Liver (tissue), 9 donors: ENCODE data around the gene TMEM127. TPM values are rescaled to one million over a fixed set of nuclear protein-coding genes. Genes with fewer than 3 reads are reported as not detected.

Source experiments
- DNase-seq: peaks from one replicate; pipeline ENCODE4 v3.0.0-alpha.2; 2017; ENCODE audit warnings: low spot score
- H3K27ac ChIP-seq, 2 donors: one replicate each; pipeline ENCODE4 v1.7.0; 2013; ENCODE audit warnings: inconsistent platforms in 2 of 2, low read length in 2 of 2, control low read depth in 1 of 2, low read depth in 1 of 2, mild to moderate bottlenecking in 1 of 2
- H3K27me3 ChIP-seq, 4 donors: one replicate each; pipeline versions ENCODE4 v1.6.1 to v1.7.0; 2013; ENCODE audit warnings: low read length in 3 of 4, inconsistent platforms in 1 of 4, mild to moderate bottlenecking in 1 of 4, moderate library complexity in 1 of 4; ENCODE audit not compliant: control insufficient read depth in 4 of 4, insufficient read depth in 4 of 4
- H3K36me3 ChIP-seq, 4 donors: one replicate each; pipeline versions ENCODE4 v1.6.1 to v1.7.0; 2013; ENCODE audit warnings: low read length in 3 of 4, mild to moderate bottlenecking in 3 of 4, low read depth in 1 of 4, moderate library complexity in 1 of 4; ENCODE audit not compliant: control insufficient read depth in 4 of 4, insufficient read depth in 3 of 4
- H3K4me1 ChIP-seq, 4 donors: one replicate each; pipeline versions ENCODE4 v1.6.1 to v1.7.0; 2013; ENCODE audit warnings: low read length in 3 of 4, mild to moderate bottlenecking in 3 of 4, moderate library complexity in 1 of 4; ENCODE audit not compliant: control insufficient read depth in 4 of 4, insufficient read depth in 4 of 4
- H3K4me3 ChIP-seq, 3 donors: one replicate each; pipeline versions ENCODE4 v1.6.1 to v1.7.0; 2013; ENCODE audit warnings: low read length in 3 of 3, control low read depth in 1 of 3, low read depth in 1 of 3, mild to moderate bottlenecking in 1 of 3
- H3K9ac ChIP-seq, 2 donors: one replicate each; pipeline ENCODE4 v1.7.0; 2013; ENCODE audit warnings: low read length in 2 of 2, mild to moderate bottlenecking in 2 of 2, moderate library complexity in 2 of 2, control low read depth in 1 of 2, low read depth in 1 of 2
- H3K9me3 ChIP-seq, 4 donors: one replicate each; pipeline versions ENCODE4 v1.6.1 to v1.7.0; 2013; ENCODE audit warnings: low read length in 3 of 4; ENCODE audit not compliant: control insufficient read depth in 4 of 4
- CTCF ChIP-seq: fragments of 150-350 bp; IDR thresholded peaks from 2 replicates; pipeline ENCODE4 v1.5.1; 2017; ENCODE audit warnings: improper control_type of control experiment, low read depth, low read length; ENCODE audit not compliant: missing input control
- EGR1 ChIP-seq, 2 donors: IDR thresholded peaks; 2 replicates each; pipeline ENCODE4 v1.6.1; 2016 to 2018; ENCODE audit warnings: antibody characterized with exemption in 2 of 2, low read depth in 2 of 2
- FOXA1 ChIP-seq: IDR thresholded peaks from 2 replicates; pipeline ENCODE4 v1.6.1; 2016; ENCODE audit warnings: antibody characterized with exemption
- FOXA2 ChIP-seq: IDR thresholded peaks from 2 replicates; pipeline ENCODE4 v1.6.1; 2016; ENCODE audit warnings: antibody characterized with exemption
- GABPA ChIP-seq, 2 donors: IDR thresholded peaks in 1 of 2; conservative IDR thresholded peaks in 1 of 2; 2 replicates each; pipeline ENCODE4 v1.6.1; 2016; ENCODE audit warnings: antibody characterized with exemption in 2 of 2, mild to moderate bottlenecking in 1 of 2, moderate library complexity in 1 of 2
- HNF4A ChIP-seq, 2 donors: conservative IDR thresholded peaks; 2 replicates each; pipeline ENCODE4 v1.6.1; 2016; ENCODE audit warnings: antibody characterized with exemption in 2 of 2, mild to moderate bottlenecking in 2 of 2
- HNF4G ChIP-seq: IDR thresholded peaks from 2 replicates; pipeline ENCODE4 v1.6.1; 2016; ENCODE audit warnings: antibody characterized with exemption
- JUND ChIP-seq, 2 donors: IDR thresholded peaks; 2 replicates each; pipeline ENCODE4 v1.6.1; 2016; ENCODE audit warnings: antibody characterized with exemption in 2 of 2
- NR2F2 ChIP-seq: IDR thresholded peaks from 2 replicates; pipeline ENCODE4 v1.6.1; 2016; ENCODE audit warnings: antibody characterized with exemption
- RAD21 ChIP-seq, 2 donors: IDR thresholded peaks; 2 replicates each; pipeline ENCODE4 v1.6.1; 2016; ENCODE audit warnings: antibody characterized with exemption in 2 of 2, mild to moderate bottlenecking in 2 of 2
- RXRA ChIP-seq, 2 donors: IDR thresholded peaks; 2 replicates each; pipeline ENCODE4 v1.6.1; 2017 to 2018; ENCODE audit warnings: antibody characterized with exemption in 2 of 2, mild to moderate bottlenecking in 1 of 2
- SP1 ChIP-seq: IDR thresholded peaks from 2 replicates; pipeline ENCODE4 v1.6.1; 2018; ENCODE audit warnings: antibody characterized with exemption, mild to moderate bottlenecking
- TAF1 ChIP-seq: conservative IDR thresholded peaks from 2 replicates; pipeline ENCODE4 v1.6.1; 2016; ENCODE audit warnings: antibody characterized with exemption, mild to moderate bottlenecking
- YY1 ChIP-seq: IDR thresholded peaks from 2 replicates; pipeline ENCODE4 v1.6.1; 2016; ENCODE audit warnings: antibody characterized with exemption, mild to moderate bottlenecking
- WGBS: extraction: QIAGEN DNeasy Blood & Tissue Kit; methylation state at CpG from one replicate; pipeline ENCODE4 v1.1.7; 2013; 5-methylcytosine and 5-hydroxymethylcytosine counted together
- polyA plus RNA-seq, 2 donors: library from polyadenylated mRNA; stranded (reverse) in 1 of 2; unstranded in 1 of 2; fragments of 200-250 nt in 1 of 2; fragments of >200 nt in 1 of 2; fragmentation: Nextera tagmentation in 1 of 2; extraction: Ambion mirVana in 1 of 2; gene quantifications; one replicate each; pipeline versions ENCODE4 v1.2.1 to v1.2.3, GENCODE V29; 2013 to 2015
- total RNA-seq, 2 donors: library from RNA; depleted of rRNA; stranded (reverse); fragments of >200 nt; gene quantifications; one replicate each; pipeline ENCODE4 v1.2.3, GENCODE V29; 2014
- TF ChIP-seq, protein P1 (sequence below): IDR thresholded peaks from 2 replicates; pipeline ENCODE4 v1.6.1; 2016; ENCODE audit warnings: antibody characterized with exemption, mild to moderate bottlenecking
- TF ChIP-seq, protein P2 (sequence below): IDR thresholded peaks from 2 replicates; pipeline ENCODE4 v1.6.1; 2016; ENCODE audit warnings: antibody characterized with exemption
- TF ChIP-seq, protein P3 (sequence below): IDR thresholded peaks from 2 replicates; pipeline ENCODE4 v1.6.1; 2016; ENCODE audit warnings: antibody characterized with exemption
- donor health status: healthy.
- donor health status: healthy.
- donor health status: healthy.
- donor health status: healthy.
- donor health status: healthy.

TMEM127 gene
- total and polyA plus RNA-seq, 4 donors = 11.2 to 27.5 (median 18.4) TPM

DNA sequence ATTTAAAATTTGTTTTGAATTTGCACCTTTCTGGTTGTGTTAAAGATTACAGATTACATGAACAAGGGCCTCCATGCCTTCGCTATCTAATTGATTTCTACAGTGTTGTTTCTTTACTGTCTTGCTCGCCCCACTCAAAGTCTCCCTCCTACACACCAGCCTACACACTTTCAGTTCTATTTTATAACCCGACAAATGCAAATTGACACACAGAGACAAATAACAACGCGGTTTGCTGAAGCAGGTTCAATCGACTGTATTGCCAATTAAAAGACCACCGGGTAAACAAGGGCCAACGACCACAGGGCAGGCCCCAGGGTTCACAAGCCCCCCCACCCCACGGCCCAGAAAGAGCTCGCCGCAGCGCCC lies 58.0 kb downstream of the TMEM127 start (continued):
- TF ChIP-seq SP1 = no peak

DNA sequence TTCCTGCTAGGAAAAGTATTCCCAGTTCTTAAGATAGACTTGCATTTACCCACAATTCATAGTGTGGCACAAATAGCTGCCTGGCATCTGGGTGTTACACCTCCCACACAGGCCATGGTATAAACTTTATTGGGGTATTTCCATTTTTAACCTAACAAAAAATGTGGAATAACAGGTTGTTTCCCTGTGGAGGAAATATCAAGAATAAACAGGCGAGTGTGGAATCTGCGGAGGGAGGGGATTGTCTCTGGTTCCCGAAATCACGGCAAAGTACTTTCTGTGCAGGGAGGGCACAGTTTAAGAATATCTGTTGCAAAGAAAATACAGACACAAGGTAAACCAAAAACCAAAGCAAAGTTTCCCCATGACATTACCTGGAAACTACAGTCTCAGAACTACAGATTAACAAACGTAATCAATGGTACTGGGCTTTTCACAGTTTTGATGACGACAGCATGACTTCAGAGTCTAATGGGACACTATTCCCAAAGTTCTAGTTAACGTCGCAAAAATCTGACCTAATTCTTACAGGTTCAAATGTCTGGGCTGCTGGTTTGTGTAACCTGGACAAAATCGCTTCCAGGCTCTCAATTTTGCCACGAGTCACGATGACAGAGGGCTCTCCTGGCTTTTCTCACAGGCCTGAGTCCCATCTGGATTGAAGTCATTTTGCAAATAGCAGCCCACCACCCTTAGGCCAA lies 58.6 kb downstream of the TMEM127 start:
- peak overlapping the region; percentile 86 to 95 (median 92) for H3K4me3 ChIP-seq

GRCh38 chr2:96205888-96206287 lies 59.9 kb downstream of the TMEM127 start:
- no peak for DNase-seq
- TF ChIP-seq YY1 (no peak), JUND (IDR thresholded peaks at IDR 0.05) (no peak), SP1 (no peak), FOXA2 (no peak), FOXA1 (no peak), TAF1 (no peak), RAD21 (IDR thresholded peaks at IDR 0.05) (no peak), NR2F2 (no peak), GABPA (IDR thresholded peaks at IDR 0.05 in 1 of 2, conservative IDR thresholded peaks at IDR 0.05 in 1 of 2) (no peak), HNF4A (conservative IDR thresholded peaks at IDR 0.05) (no peak), EGR1 (IDR thresholded peaks at IDR 0.05; ENCODE audit: low read depth in 2 of 2) (no peak), HNF4G (no peak), RXRA (IDR thresholded peaks at IDR 0.05) (no peak)
- TF ChIP-seq, protein P1, sequence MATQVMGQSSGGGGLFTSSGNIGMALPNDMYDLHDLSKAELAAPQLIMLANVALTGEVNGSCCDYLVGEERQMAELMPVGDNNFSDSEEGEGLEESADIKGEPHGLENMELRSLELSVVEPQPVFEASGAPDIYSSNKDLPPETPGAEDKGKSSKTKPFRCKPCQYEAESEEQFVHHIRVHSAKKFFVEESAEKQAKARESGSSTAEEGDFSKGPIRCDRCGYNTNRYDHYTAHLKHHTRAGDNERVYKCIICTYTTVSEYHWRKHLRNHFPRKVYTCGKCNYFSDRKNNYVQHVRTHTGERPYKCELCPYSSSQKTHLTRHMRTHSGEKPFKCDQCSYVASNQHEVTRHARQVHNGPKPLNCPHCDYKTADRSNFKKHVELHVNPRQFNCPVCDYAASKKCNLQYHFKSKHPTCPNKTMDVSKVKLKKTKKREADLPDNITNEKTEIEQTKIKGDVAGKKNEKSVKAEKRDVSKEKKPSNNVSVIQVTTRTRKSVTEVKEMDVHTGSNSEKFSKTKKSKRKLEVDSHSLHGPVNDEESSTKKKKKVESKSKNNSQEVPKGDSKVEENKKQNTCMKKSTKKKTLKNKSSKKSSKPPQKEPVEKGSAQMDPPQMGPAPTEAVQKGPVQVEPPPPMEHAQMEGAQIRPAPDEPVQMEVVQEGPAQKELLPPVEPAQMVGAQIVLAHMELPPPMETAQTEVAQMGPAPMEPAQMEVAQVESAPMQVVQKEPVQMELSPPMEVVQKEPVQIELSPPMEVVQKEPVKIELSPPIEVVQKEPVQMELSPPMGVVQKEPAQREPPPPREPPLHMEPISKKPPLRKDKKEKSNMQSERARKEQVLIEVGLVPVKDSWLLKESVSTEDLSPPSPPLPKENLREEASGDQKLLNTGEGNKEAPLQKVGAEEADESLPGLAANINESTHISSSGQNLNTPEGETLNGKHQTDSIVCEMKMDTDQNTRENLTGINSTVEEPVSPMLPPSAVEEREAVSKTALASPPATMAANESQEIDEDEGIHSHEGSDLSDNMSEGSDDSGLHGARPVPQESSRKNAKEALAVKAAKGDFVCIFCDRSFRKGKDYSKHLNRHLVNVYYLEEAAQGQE = no peak
- TF ChIP-seq, protein P2, sequence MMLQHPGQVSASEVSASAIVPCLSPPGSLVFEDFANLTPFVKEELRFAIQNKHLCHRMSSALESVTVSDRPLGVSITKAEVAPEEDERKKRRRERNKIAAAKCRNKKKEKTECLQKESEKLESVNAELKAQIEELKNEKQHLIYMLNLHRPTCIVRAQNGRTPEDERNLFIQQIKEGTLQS = no peak
- TF ChIP-seq, protein P3, sequence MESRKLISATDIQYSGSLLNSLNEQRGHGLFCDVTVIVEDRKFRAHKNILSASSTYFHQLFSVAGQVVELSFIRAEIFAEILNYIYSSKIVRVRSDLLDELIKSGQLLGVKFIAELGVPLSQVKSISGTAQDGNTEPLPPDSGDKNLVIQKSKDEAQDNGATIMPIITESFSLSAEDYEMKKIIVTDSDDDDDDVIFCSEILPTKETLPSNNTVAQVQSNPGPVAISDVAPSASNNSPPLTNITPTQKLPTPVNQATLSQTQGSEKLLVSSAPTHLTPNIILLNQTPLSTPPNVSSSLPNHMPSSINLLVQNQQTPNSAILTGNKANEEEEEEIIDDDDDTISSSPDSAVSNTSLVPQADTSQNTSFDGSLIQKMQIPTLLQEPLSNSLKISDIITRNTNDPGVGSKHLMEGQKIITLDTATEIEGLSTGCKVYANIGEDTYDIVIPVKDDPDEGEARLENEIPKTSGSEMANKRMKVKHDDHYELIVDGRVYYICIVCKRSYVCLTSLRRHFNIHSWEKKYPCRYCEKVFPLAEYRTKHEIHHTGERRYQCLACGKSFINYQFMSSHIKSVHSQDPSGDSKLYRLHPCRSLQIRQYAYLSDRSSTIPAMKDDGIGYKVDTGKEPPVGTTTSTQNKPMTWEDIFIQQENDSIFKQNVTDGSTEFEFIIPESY = no peak

More for the DNA sequence above, 58.6 kb downstream of the TMEM127 start:
- TF ChIP-seq CTCF (no peak), FOXA1 (no peak)
- TF ChIP-seq, protein P3 = no peak
- peak overlapping the region; percentile 57 to 98 for H3K9ac ChIP-seq
- H3K4me1 ChIP-seq = peaks cover 18 to 54% (median 48%) of the 10 kb centered on the region in 4 donors
- peak overlapping the region; percentile 92 to 98 for H3K27ac ChIP-seq
- H3K36me3 ChIP-seq = no peaks in the 10 kb centered on the region
- no peaks in the 10 kb centered on the region for H3K9me3 ChIP-seq
- WGBS = 4% methylated on average over 11 of the region's 11 CpGs
- no peaks in the 10 kb centered on the region for H3K27me3 ChIP-seq
- no peak for DNase-seq

More at GRCh38 chr2:96205888-96206287, 59.9 kb downstream of the TMEM127 start:
- H3K36me3 ChIP-seq = no peaks in the 10 kb centered on the region
- no peak overlapping the region for H3K9ac ChIP-seq
- H3K9me3 ChIP-seq = no peaks in the 10 kb centered on the region
- H3K4me1 ChIP-seq = peaks cover 23 to 67% (median 61%) of the 10 kb centered on the region in 4 donors
- peak overlapping the region in 1 of 3 donors; percentile 14 for H3K4me3 ChIP-seq
- peak overlapping the region in 1 of 2 donors; percentile 11 for H3K27ac ChIP-seq
- H3K27me3 ChIP-seq = no peaks in the 10 kb centered on the region
